GM18526 (cell line): ENCODE data around the gene DNAJB5.

ENCODE experiments used
- POLR2A ChIP-seq: IDR thresholded peaks from 3 replicates; pipeline ENCODE4 v1.6.1; 2011; ENCODE audit not compliant: insufficient read length; ENCODE audit errors: extremely low read depth

The DNAJB5 gene

DNA sequence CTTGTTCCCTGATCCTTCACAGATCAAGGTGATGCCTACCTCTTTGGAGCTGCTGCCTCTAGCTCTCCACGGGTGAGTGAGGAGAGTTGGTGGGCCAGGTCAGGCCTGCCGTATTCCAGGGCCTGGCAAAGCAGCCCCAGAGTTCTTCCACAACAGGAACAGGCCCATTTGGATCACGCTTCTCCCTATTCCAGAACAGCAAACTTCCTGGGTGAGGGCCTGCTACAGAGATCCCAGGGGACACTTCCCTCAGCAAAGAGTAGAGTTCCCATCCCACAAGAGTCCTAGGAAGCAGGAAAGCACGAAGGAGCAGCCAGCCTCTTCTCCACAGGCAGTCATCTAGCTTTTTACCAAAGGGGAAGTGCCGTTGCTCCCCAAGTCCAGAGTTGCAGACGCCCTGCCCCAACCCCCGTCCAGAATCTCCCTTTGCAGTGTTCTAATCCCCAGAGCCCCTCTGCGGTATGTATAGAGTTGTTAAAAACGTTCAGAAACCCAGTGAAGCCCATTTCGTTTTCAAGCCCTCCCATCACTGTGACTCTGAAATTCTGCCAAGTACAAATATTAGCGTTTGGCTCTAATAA, 9.3 kb upstream of the DNAJB5 start:
- no peak for TF ChIP-seq POLR2A

DNA sequence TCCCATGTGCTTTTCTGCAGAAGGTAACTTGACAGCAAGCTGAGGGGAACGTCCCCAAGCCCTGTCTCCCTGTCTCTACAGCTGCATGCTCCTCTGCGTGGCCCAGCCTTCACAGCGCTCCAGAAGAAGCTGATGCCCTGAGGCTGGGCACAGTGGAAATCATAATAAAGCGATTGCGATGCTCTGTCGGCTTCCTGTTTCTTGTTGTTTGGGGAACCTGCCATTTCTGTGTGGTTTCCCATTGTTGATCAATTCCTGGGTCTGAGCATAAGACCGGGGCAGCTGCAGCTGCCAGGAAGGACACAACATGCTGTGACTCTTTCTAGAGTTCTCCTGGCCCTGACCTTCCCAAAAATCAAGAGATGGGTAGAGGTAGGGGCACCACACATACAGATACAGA, 7.2 kb upstream of the DNAJB5 start:
- TF ChIP-seq POLR2A = no peak

DNA sequence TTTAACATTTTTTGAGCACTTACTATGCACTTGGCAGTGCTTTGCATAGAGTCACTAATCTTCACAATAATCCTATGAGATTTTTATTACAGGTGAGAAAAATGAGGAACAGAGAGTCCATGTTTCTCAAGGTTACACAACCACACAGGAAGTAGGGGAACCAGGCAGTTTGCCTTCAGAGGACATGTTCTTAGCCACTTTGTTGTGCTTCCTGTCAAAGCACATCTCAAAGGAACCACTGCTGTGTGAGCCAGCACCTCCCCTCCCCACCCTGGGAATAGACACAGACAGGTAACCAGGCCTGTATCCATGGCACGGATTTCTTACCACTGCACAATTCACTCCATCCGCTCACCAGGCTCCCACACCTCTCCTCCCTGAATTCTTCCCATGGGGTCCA, 6.3 kb upstream of the DNAJB5 start:
- no peak for TF ChIP-seq POLR2A

DNA sequence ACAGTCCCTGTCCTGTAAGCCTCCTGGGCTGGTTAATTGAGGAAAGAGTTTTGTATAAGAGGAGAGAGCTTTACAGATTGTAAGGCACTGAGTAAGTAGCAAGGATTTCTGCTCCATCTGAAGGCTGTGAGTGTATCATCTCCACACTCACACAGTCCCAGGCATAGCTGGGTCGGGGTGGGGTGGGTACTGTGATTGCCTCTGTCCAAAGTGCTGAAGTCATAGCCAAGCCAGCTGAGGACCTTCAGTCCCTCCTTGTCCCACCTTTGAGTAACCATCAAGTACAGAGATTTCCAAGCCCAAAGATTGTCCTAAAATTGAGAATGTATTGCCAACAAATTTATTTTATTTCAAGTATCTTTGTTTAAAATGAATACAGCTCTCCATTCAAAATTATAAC, 5.5 kb upstream of the DNAJB5 start:
- TF ChIP-seq POLR2A = no peak

DNA sequence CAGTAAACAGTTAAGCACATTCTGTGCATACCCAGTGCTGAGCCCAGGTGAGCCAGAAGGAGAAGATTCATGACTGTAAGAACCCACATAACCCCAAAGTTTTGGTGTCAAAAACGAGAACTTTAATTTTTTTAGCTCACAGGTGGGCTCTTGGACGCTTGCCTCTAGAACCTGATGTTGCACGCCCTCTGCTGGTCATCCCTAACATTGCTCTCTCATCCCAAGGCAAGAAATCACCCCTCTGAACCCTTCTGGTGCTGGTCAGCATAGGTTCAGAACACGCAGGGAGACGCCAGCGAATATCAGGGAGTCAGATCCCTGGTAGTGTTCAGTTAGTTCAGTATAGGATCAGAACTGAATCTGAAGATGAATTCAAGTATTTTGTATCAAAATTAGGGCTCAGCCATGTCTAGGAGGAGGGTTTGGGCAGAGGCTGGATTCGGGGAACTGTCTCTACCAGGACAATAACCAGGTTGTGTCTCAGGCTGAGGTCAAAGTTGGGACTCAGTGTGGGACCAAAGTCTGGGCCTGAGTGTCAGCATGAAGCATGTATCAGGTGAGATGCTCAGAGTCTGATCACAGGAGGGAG, 4.1 kb upstream of the DNAJB5 start:
- no peak for TF ChIP-seq POLR2A

DNA sequence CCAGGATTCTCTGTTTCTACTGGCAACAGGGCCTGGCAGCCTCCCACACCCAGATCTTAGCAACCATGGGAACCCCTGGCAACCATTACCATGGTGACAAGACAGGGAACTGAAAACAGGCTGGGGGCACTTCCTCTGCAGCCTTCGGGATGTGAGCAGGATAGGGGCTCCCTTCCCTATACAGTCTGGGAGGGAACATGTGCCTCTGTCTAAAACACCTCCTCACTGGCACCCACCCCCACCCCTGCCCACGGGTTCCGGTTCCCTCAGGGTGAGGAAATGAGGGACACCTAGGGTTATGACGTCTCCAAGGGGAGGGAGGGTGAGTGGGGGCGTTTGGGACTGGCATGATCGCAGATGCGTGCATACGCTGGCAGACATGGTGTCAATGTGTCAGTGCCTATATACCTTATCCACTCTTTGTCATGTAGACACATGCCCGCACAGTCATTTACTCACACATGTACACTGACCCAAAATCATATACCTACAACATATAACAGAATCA, 3.0 kb upstream of the DNAJB5 start:
- TF ChIP-seq POLR2A = no peak

DNA sequence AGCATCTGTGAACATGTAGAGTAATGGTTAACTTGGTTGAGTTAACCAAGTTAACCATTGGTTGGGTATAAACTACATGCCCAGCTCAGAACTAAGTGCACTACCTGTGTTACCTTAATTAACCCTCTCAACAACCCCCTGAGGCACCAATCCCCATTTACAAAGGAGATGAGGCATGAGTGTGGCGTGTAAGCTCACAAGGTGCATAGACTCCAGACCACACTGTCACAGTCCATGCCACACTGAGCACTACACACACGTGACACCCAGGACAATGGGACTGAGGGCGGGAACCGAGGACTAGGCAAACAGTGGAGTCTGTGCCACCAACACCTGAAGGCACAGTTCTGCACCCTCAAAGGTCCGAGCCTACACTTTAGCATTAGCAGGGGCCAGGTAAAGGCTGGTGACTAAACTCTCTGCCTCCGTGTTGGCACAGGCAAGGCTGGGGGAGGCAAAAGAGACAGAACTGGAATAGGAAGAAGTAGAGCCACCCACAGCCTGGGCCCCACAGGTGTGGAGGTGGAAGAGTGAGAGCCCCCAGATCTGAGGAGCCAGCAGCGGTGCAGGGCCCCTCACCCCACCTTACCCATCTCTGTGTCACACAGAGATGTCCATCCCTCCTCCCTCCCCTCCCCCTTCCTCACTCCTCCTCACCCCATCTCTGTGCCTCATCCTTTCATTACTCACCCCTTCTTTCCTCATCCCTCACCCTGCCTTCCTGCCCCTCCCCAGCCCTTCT, 2.2 kb upstream of the DNAJB5 start:
- TF ChIP-seq POLR2A = no peak

DNA sequence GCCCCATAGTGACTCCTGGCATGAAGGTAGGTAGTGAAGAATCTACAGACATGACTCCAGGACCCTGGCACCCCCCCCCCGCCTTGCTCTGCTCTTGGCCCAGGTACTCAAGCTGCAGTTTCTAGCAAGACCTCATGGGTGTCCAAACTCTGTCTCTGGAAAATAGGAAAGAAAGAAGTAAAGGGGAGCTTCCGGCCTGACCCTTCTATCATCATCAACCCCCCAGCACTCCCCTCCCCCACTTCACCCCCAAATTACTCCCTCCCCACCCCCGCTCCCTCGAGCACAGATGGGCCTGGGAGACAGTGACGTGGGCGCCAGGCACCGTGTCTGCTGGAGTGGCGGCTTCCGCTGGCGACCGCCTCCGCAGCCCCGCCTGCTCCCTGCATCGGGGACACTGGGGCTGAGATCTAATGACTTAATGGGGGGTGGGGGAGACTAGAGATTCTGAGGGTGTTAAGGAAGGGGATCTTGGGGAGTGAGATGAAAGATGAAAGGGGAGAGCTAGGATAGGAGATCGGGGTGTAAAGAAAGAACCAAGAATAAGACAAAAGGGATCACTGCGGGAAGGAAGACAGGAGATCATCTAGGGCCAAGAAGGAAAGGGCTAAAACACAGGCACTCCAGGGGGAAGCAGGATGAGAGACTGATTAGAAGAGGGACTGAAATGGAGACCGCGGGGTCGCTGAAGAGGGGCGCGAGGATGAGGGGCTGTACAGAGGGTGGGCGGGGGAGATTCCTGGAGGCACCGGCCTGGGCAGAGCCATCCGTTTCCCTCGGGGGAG, 1.1 kb upstream of the DNAJB5 start:
- TF ChIP-seq POLR2A = no peak

DNA sequence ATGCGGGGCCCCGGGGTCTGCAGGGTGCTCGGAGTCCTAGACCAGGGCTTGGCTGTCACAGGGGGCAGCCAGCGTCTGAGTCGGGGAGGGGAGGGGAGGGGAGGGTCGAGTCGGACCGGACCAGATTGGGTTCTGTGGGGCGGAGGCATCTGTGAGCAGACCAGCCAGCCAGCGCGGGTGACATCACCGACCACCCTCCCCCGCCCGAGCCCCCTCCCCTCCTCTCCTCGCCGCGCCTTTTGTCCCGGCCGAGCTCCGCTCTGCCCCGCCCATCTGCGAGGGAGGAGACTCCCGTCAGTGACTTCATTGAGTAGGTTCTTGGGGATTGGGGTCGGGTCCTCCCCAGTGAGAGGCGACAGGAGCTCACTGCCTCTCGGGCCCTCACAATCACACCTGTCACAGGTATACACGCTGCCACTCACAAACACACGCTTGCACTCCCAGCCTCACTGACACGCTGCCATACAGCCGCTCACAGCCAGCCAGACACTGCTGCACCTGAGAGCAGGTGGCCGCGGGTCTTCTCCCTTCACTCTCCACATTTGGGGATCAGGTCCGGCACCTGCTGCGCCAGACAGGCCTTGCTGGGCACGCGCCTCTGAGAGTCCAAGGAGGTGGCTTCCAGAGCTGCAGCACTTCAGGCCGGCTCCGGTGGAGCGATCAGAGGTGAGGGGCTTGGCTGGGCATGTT, 546 bp downstream of the DNAJB5 start:
- TF ChIP-seq POLR2A = no peak

DNA sequence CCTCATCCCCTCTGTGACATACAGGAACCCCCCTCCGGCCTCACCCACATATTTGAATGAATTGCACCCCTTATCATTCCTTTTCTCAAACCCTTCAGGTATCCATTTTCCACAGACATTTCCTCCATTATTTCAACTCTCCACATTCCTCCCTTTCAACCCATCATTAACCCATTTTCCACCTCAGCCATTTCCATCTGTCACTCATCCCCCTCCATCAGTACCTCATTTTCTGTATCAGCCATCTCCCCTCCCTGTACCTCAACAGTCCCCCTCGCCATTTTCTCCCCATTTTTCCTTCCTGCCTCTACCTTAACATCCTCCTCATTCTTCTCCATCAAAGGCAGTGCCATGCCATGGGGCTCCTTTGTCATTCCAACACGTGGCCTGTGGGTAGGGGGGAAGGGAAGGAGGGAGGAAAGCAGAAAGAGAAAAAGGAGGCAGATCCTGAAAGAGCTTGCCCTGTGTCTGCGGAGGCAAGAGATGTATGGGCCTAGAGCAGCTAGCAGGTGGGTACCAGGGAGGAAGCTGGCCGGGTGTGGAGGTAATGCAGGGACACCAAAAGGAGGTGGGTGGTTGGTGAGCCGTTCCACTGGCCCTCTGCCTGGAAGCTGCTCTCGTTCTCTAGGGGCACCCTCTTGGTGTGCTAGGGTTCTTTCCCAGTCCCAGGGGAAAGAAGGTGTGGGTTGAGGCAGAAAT, 1.5 kb downstream of the DNAJB5 start:
- TF ChIP-seq POLR2A = no peak

DNA sequence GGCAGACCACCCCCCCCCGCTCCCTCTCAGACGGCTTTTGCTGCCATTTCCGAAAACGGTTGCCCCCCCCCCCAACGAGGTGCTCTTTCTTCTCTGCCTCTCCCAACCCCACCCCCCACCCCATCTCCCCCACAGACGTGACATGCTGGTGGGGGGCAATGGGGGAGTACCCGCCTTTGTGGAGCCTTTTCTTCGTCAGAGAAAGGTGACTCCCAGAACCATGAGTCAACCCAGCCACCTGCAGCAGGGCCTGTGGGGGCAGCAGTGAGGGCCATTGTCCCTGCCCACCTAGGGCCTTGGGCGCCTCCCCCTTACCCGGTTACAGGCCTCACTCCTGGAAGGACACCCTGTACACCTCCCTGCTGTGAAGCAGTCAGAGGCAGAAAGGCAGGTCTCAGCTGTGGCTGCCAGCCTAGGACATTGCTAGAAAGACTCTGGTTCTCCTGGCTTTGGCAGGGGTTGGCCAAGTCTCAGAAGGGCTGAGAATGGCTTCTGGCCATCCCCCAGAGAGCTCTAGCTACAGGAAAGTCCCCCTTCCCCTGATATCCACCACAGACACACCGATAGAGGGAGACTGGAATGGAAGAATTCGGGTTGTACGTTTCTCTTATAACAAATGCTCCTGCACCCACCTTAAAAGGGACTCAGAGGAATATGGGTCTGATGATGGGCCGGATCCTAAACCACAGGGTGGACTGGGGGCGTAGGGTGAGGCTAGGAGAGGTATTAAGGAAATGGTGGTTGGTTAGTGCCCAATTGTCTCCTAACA, 2.2 kb downstream of the DNAJB5 start:
- no peak for TF ChIP-seq POLR2A

DNA sequence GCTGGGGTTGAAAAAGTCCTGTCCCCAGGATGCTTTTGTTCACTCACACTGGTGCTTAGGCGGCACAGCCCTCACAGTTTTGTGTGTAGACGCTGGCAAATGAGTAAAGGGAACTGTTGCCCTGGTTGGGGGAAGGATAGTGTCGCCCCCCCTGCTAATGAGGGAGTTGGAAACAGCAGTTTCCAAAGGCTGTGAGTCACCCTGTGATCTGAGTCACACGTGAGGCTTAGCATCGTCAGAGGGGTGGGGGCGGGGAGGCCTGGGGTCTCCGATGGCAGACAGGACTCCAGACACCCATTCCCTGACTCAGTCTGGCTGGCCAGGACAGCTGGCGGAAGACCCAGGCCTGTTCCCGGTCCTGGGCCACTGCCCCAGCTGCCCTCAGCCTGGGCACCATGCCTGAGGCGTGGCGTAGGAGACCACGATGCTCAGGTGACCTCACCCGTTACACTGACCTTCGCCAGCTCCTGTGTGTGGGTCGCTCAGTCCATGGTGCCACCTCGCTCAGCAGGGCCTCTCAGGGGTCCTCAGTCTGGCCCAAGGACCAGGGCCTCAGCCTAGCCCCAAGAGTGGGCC, 2.9 kb downstream of the DNAJB5 start:
- TF ChIP-seq POLR2A = no peak

DNA sequence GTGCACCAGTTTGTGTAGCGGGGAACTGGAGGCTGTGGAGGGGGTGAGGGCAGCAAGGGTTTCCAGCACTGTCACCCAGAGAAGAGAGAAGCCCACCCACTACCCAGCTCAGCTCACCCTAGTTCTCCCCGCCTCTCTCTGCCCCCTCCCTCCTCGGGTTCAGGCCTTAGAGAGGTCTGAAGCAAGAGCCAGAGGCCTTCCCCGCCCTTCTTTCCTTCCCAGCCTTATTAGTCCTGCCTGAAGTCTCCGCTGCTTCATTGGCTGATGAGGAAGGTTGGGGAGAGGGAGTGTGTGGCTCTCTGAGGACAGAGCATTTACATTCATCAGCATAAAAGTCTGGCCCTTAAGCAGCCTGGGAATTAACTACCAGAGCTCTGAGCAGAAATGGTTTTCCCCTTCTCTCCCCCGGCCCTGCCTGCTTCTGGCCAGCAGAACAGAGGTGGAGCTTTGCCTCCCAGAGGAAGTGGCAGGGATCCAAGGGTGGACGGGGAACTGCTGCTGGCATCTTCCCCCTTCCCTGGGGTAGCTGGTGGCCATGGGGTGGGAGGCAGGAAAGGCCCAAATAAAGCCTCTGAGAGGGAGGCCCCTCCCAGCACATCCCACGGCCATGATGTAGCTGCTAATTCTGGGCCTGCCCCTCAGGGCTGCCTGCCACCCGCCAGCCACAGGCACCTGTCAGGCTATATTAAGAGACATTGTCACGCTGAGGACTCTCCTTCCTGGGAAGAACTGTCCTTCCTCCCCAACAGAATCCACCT, 4.1 kb downstream of the DNAJB5 start:
- TF ChIP-seq POLR2A = no peak
